Measurements from ENCODE around the gene FAM89B. TPM values are rescaled to one million over a fixed set of nuclear protein-coding genes. Genes with fewer than 3 reads are reported as not detected.
"Not testable (repeated sequence)": the region's sequence is repeated elsewhere in the genome, so short reads cannot be mapped to it uniquely, and the experiment has no call there.

FAM89B gene
- polyA plus RNA-seq, result 25.9 TPM
- long read RNA-seq, donor 1, transcript FAM89B-203 (2 exons, 1,263 nt), result major isoform, 12 of 18 reads
- long read RNA-seq, donor 1, partial matches to known transcripts, result 0 of 18 reads
- long read RNA-seq, donor 1, other reads (novel, unspliced or antisense), result 0 of 18 reads
- long read RNA-seq, donor 2, transcript FAM89B-202 (2 exons, 1,337 nt), result minor isoform, 15 of 34 reads
- long read RNA-seq, donor 2, transcript FAM89B-203 (2 exons, 1,263 nt), result major isoform, 17 of 34 reads
- long read RNA-seq, donor 2, partial matches to known transcripts, result 0 of 34 reads
- long read RNA-seq, donor 2, other reads (novel, unspliced or antisense), result 0 of 34 reads
- long read RNA-seq, donor 3, result 0 reads
- long read RNA-seq, donor 4, partial matches to known transcripts, result 0 of 2 reads
- long read RNA-seq, donor 4, other reads (novel, unspliced or antisense), result 0 of 2 reads
- long read RNA-seq, donor 5, transcript FAM89B-202 (2 exons, 1,337 nt), result minor isoform, 10 of 26 reads
- long read RNA-seq, donor 5, transcript FAM89B-203 (2 exons, 1,263 nt), result major isoform, 15 of 26 reads
- long read RNA-seq, donor 5, partial matches to known transcripts, result 0 of 26 reads
- long read RNA-seq, donor 5, other reads (novel, unspliced or antisense), result 0 of 26 reads
- long read RNA-seq, donor 6, transcript FAM89B-203 (2 exons, 1,263 nt), result major isoform, 19 of 25 reads
- long read RNA-seq, donor 6, transcript FAM89B-202 (2 exons, 1,337 nt), result minor isoform, 6 of 25 reads
- long read RNA-seq, donor 6, partial matches to known transcripts, result 0 of 25 reads
- long read RNA-seq, donor 6, other reads (novel, unspliced or antisense), result 0 of 25 reads
- long read RNA-seq, donor 7, transcript FAM89B-203 (2 exons, 1,263 nt), result major isoform, 12 of 18 reads
- long read RNA-seq, donor 7, transcript FAM89B-202 (2 exons, 1,337 nt), result minor isoform, 6 of 18 reads
- long read RNA-seq, donor 7, partial matches to known transcripts, result 0 of 18 reads
- long read RNA-seq, donor 7, other reads (novel, unspliced or antisense), result 0 of 18 reads
- long read RNA-seq, donor 8, transcript FAM89B-203 (2 exons, 1,263 nt), result major isoform, 13 of 28 reads
- long read RNA-seq, donor 8, transcript FAM89B-202 (2 exons, 1,337 nt), result major isoform, 13 of 28 reads
- long read RNA-seq, donor 8, partial matches to known transcripts, result 0 of 28 reads
- long read RNA-seq, donor 8, other reads (novel, unspliced or antisense), result 0 of 28 reads
- long read RNA-seq, donor 9, transcript FAM89B-202 (2 exons, 1,337 nt), result minor isoform, 10 of 26 reads
- long read RNA-seq, donor 9, transcript FAM89B-203 (2 exons, 1,263 nt), result major isoform, 12 of 26 reads
- long read RNA-seq, donor 9, partial matches to known transcripts, result 0 of 26 reads
- long read RNA-seq, donor 9, other reads (novel, unspliced or antisense), result 0 of 26 reads
- long read RNA-seq, donor 10, transcript FAM89B-202 (2 exons, 1,337 nt), result minor isoform, 14 of 30 reads
- long read RNA-seq, donor 10, transcript FAM89B-203 (2 exons, 1,263 nt), result major isoform, 15 of 30 reads
- long read RNA-seq, donor 10, partial matches to known transcripts, result 0 of 30 reads
- long read RNA-seq, donor 10, other reads (novel, unspliced or antisense), result 0 of 30 reads
- long read RNA-seq, donor 11, transcript FAM89B-202 (2 exons, 1,337 nt), result minor isoform, 5 of 22 reads
- long read RNA-seq, donor 11, transcript FAM89B-203 (2 exons, 1,263 nt), result major isoform, 13 of 22 reads
- long read RNA-seq, donor 11, partial matches to known transcripts, result 0 of 22 reads
- long read RNA-seq, donor 11, other reads (novel, unspliced or antisense), result 0 of 22 reads

DNA sequence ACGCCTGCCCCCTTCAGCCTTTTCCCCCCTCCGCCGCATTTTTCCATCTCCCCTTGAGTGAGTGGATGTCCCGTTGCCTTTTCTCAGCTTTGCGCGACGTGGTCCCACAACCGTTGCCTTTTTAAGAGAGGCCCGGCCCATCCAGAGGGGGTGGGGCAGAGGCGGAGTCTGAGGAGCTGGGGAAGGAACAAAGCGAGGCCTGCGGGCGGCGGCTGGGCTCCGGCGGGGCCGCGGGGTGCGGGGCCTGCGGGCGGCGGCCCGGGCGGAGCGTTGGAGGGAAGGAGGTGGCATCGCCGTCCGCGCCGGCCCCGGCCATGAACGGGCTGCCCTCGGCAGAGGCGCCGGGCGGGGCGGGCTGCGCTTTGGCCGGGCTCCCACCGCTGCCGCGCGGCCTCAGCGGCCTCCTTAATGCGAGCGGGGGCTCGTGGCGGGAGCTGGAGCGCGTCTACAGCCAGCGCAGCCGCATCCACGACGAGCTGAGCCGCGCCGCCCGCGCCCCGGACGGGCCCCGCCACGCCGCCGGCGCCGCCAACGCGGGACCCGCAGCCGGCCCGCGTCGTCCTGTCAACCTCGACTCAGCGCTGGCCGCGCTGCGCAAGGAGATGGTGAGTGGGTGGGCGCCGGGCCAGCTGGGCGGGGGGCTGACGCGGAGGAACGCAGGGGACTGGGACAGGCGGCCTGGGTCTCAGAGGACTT, at the start of gene FAM89B:
FAM89B (plus strand) TSS at position 183 of the 696 bp plus-strand sequence; CDS start at position 315, 132 bp downstream.
- Histone ChIP-seq H3K4me1 (ENCODE audit: control insufficient read depth, insufficient read depth, low read length) (peaks cover 60% of the 10 kb centered on the region), H3K36me3 (ENCODE audit: control insufficient read depth, insufficient read depth, low read length) (peaks cover 7% of the 10 kb centered on the region), H3K9me3 (ENCODE audit: control insufficient read depth, low read depth, low read length) (peaks cover 3% of the 10 kb centered on the region)

DNA sequence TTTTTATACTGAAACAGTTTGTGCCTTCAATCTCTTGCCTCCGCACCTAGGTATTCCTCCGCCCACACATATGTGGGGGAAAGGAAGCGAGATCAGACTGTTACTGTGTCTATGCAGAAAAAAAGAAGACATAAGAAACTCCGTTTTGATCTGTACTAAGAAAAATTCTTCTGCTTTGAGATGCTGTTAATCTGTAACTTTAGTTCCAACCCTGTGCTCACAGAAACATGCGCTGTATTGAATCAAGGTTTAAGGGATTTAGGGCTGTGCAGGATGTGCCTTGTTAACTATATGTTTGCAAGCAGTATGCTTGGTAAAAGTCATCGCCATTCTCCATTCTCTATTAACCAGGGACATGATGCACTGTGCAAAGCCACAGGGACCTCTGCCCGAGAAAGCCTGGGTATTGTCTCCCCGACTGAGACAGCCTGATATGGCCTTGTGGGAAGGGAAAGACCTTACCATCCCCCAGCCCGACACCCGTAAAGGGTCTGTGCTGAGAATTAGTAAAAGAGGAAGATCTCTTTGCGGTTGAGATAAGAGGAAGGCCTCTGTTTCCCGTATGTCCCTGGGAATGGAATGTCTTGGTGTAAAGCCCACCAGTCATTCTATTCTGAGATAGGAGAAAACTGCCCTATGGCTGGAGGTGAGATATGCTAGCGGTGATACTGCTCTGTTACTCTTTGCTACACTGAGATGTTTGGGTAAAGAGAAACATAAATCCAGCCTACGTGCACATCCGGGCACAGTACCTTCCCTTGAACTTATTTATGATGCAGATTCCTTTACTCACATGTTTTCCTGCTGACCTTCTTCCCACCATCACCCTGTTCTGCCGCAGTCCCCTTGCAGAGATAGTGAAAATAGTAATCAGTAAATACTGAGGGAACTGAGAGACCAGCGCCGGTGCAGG, 49.4 kb upstream of the FAM89B start:
- Histone ChIP-seq H3K4me1 (ENCODE audit: control insufficient read depth, insufficient read depth, low read length) (peaks cover 28% of the 10 kb centered on the region), H3K27ac (ENCODE audit: low read length) (peak overlapping the region; percentile 30), H3K36me3 (ENCODE audit: control insufficient read depth, insufficient read depth, low read length) (peaks cover 13% of the 10 kb centered on the region)
- H3K4me3 ChIP-seq (ENCODE audit: low read length); H3K9me3 ChIP-seq (ENCODE audit: control insufficient read depth, low read depth, low read length); H3K27me3 ChIP-seq (ENCODE audit: control insufficient read depth, insufficient read depth, low read length): not testable (repeated sequence)
- peak in 1 of 2 donors; percentile 39 for DNase-seq
- 40% methylated on average over 1 of the region's 18 CpGs for WGBS (ENCODE audit: insufficient coverage, low lambda C conversion rate)

More for the DNA sequence above, at the start of gene FAM89B:
- WGBS (ENCODE audit: insufficient coverage, low lambda C conversion rate), result no CpG with 5 or more reads among the region's 86 CpGs
- Histone ChIP-seq H3K27ac (ENCODE audit: low read length) (peak within 1 kb of the TSS; percentile 54), H3K27me3 (ENCODE audit: control insufficient read depth, insufficient read depth, low read length) (no peaks in the 10 kb centered on the region), H3K4me3 (ENCODE audit: low read length) (peak within 1 kb of the TSS; percentile 46)
- DNase-seq, result peak; percentile 85 to 91

DNA sequence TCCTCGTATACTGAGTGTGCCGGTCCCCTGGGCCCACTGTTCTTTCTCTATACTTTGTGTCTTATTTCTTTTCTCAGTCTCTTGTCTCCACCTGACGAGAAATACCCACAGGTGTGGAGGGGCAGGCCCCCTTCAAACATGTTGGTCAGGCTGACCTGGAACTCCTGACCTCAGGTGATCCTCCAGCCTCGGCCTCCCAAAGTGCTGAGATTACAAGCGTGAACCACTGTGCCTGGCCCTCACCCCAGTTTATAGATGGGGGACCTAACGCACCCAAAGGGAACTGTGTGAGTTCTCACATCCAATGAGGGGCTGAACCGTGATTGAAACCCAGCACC, 48.7 kb upstream of the FAM89B start:
- Histone ChIP-seq H3K4me1 (ENCODE audit: control insufficient read depth, insufficient read depth, low read length) (peaks cover 28% of the 10 kb centered on the region), H3K36me3 (ENCODE audit: control insufficient read depth, insufficient read depth, low read length) (peaks cover 13% of the 10 kb centered on the region)
- not testable (repeated sequence) for H3K27me3 ChIP-seq (ENCODE audit: control insufficient read depth, insufficient read depth, low read length); H3K9me3 ChIP-seq (ENCODE audit: control insufficient read depth, low read depth, low read length); DNase-seq; H3K27ac ChIP-seq (ENCODE audit: low read length); H3K4me3 ChIP-seq (ENCODE audit: low read length)
- no CpG with 5 or more reads among the region's 7 CpGs for WGBS (ENCODE audit: insufficient coverage, low lambda C conversion rate)

DNA sequence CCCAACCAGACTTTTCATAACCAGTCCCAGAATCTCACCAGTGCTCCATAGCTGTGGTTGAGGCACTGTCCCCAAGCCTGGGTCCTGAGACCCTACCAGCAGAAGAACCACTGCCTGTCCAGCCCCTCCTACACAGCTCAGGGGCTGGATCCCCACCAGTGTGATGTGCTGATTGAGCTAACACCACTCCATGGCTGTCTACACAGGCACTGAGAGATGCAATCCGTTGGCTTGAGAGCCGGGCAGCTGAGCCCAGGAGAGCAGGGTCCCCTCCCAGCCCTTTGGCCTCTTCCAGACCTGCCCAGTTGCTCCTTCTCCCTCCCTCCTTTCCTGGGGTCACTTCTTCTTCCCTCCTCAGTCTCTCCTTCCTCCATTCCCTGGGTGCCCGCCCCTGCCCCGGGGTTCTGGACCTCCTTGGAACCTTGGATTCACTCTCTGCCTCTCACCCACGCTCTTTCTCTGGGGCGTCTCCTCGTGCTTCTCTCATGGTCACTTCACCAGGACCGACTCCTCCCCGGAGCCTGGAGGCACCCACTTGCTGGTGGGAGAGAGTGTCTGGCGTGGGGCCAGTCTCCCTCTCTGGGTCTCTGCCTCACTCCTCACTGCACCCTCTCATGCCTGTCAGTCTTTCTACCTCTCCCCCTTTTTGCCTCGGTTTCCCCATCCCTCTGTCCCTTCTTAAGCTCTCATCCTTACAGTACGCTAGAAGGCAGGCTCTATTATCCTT, 48.2 kb upstream of the FAM89B start:
- Histone ChIP-seq H3K4me1 (ENCODE audit: control insufficient read depth, insufficient read depth, low read length) (peaks cover 28% of the 10 kb centered on the region), H3K27me3 (ENCODE audit: control insufficient read depth, insufficient read depth, low read length) (no peaks in the 10 kb centered on the region), H3K36me3 (ENCODE audit: control insufficient read depth, insufficient read depth, low read length) (peaks cover 19% of the 10 kb centered on the region), H3K9me3 (ENCODE audit: control insufficient read depth, low read depth, low read length) (no peaks in the 10 kb centered on the region), H3K4me3 (ENCODE audit: low read length) (peak overlapping the region; percentile 21), H3K27ac (ENCODE audit: low read length) (peak overlapping the region; percentile 62)
- WGBS (ENCODE audit: insufficient coverage, low lambda C conversion rate), result 0% methylated on average over 1 of the region's 12 CpGs
- DNase-seq, result peak in 1 of 2 donors; percentile 70

DNA sequence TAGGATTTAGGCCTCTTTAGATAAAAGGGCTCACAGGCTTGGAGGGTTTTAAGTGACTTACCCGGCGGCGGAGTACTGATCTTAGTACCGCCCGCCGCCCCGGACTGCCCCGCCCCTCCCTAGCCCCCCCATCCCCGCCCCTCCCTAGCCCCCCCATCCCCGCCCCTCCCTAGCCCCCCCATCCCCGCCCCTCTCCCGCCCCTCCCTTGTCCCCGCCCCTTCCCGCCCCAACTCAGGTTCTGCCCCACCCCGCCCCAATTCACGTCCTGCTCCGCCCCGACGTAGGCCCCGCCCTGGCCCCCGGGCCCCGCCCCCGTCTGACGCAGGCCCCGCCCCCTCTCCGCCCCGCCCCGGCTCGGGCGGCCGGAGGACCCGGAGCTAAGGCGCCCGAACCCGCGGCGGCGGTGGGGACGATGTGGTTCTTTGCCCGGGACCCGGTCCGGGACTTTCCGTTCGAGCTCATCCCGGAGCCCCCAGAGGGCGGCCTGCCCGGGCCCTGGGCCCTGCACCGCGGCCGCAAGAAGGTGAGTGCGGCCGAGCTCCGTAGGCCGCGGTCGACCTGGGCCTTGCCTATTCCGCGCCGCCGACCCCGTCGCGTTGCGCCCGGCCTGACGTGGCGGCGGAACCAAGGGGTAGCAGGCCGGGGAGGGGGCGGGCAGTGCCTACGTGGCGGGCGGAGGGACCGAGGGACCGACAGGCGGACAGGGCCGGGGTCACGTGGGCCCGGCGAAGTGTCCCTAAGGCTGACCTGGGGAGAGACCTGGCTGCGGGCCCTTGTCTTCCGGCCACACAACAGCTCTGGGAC, 47.4 kb upstream of the FAM89B start, which contains the start of gene SCYL1:
SCYL1 (plus strand) TSS at position 343 of the 805 bp plus-strand sequence; CDS start at position 414, 71 bp downstream.
- Histone ChIP-seq H3K4me3 (ENCODE audit: low read length) (peak within 1 kb of the TSS; percentile 50), H3K27ac (ENCODE audit: low read length) (peak within 1 kb of the TSS; percentile 62), H3K27me3 (ENCODE audit: control insufficient read depth, insufficient read depth, low read length) (no peaks in the 10 kb centered on the region), H3K4me1 (ENCODE audit: control insufficient read depth, insufficient read depth, low read length) (peaks cover 28% of the 10 kb centered on the region), H3K9me3 (ENCODE audit: control insufficient read depth, low read depth, low read length) (no peaks in the 10 kb centered on the region), H3K36me3 (ENCODE audit: control insufficient read depth, insufficient read depth, low read length) (peaks cover 26% of the 10 kb centered on the region)
- no CpG with 5 or more reads among the region's 82 CpGs for WGBS (ENCODE audit: insufficient coverage, low lambda C conversion rate)
- peak in 1 of 2 donors; percentile 63 for DNase-seq

DNA sequence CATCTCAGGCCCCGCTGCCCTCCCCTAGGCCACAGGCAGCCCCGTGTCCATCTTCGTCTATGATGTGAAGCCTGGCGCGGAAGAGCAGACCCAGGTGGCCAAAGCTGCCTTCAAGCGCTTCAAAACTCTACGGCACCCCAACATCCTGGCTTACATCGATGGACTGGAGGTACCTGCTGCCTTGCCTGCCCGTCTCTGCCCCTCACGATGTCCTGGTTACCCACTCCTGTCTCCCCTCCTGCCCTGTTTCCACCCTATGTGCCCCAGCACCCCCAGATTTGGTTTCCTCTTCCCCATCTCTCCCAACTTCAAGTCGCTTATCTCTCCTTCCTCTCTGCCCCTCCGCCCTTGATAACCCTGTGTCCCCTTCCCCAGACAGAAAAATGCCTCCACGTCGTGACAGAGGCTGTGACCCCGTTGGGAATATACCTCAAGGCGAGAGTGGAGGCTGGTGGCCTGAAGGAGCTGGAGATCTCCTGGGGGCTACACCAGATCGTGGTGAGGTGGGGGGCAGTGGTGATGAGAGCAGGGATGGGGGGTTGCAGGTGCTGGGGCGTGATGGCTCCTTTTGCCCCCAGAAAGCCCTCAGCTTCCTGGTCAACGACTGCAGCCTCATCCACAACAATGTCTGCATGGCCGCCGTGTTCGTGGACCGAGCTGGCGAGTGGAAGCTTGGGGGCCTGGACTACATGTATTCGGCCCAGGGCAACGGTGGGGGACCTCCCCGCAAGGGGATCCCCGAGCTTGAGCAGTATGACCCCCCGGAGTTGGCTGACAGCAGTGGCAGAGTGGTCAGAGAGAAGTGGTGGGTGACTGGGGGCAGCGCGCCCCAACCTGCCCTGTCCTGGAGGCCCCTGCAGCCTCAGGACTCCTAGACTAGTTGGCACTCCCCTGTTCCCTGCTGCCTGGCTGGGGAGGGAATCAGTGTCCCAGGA, 46.5 kb upstream of the FAM89B start:
- no peaks in the 10 kb centered on the region for H3K9me3 ChIP-seq (ENCODE audit: control insufficient read depth, low read depth, low read length)
- H3K4me3 ChIP-seq (ENCODE audit: low read length), result peak overlapping the region; percentile 50
- H3K27me3 ChIP-seq (ENCODE audit: control insufficient read depth, insufficient read depth, low read length), result no peaks in the 10 kb centered on the region
- 20% methylated on average over 1 of the region's 31 CpGs for WGBS (ENCODE audit: insufficient coverage, low lambda C conversion rate)
- peaks cover 35% of the 10 kb centered on the region for H3K36me3 ChIP-seq (ENCODE audit: control insufficient read depth, insufficient read depth, low read length)
- H3K27ac ChIP-seq (ENCODE audit: low read length), result no peak overlapping the region
- DNase-seq, result no peak
- H3K4me1 ChIP-seq (ENCODE audit: control insufficient read depth, insufficient read depth, low read length), result peaks cover 28% of the 10 kb centered on the region

DNA sequence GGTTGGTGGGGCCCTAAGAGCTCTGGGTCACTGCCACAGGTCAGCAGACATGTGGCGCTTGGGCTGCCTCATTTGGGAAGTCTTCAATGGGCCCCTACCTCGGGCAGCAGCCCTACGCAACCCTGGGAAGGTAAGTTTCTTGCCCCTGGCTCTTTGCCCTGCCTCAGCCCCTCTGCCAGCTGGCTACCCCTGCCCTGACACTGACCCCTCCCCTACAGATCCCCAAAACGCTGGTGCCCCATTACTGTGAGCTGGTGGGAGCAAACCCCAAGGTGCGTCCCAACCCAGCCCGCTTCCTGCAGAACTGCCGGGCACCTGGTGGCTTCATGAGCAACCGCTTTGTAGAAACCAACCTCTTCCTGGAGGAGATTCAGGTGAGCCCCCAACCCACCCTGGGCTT, 45.6 kb upstream of the FAM89B start:
- H3K36me3 ChIP-seq (ENCODE audit: control insufficient read depth, insufficient read depth, low read length), result peaks cover 44% of the 10 kb centered on the region
- H3K27ac ChIP-seq (ENCODE audit: low read length), result no peak overlapping the region
- H3K4me3 ChIP-seq (ENCODE audit: low read length), result no peak overlapping the region
- H3K27me3 ChIP-seq (ENCODE audit: control insufficient read depth, insufficient read depth, low read length), result no peaks in the 10 kb centered on the region
- H3K4me1 ChIP-seq (ENCODE audit: control insufficient read depth, insufficient read depth, low read length), result peaks cover 28% of the 10 kb centered on the region
- WGBS (ENCODE audit: insufficient coverage, low lambda C conversion rate), result no CpG with 5 or more reads among the region's 8 CpGs
- DNase-seq, result no peak
- H3K9me3 ChIP-seq (ENCODE audit: control insufficient read depth, low read depth, low read length), result no peaks in the 10 kb centered on the region

Data from large intestine (tissue), 12 donors.